ENCODE data around the gene EBLN2.

Gene EBLN2

GRCh38 chr3:73101881-73102280 lies 40.4 kb downstream of the EBLN2 start:
- DNase-seq, result no peak
- Histone ChIP-seq H3K36me3 (no peaks in the 10 kb centered on the region), H3K4me1 (no peaks in the 10 kb centered on the region), H3K4me3 (ENCODE audit: low read depth, low read length) (no peak overlapping the region), H3K27me3 (no peaks in the 10 kb centered on the region), H3K9me3 (no peaks in the 10 kb centered on the region)
- TF ChIP-seq, protein P1, sequence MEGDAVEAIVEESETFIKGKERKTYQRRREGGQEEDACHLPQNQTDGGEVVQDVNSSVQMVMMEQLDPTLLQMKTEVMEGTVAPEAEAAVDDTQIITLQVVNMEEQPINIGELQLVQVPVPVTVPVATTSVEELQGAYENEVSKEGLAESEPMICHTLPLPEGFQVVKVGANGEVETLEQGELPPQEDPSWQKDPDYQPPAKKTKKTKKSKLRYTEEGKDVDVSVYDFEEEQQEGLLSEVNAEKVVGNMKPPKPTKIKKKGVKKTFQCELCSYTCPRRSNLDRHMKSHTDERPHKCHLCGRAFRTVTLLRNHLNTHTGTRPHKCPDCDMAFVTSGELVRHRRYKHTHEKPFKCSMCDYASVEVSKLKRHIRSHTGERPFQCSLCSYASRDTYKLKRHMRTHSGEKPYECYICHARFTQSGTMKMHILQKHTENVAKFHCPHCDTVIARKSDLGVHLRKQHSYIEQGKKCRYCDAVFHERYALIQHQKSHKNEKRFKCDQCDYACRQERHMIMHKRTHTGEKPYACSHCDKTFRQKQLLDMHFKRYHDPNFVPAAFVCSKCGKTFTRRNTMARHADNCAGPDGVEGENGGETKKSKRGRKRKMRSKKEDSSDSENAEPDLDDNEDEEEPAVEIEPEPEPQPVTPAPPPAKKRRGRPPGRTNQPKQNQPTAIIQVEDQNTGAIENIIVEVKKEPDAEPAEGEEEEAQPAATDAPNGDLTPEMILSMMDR (IDR thresholded peaks at IDR 0.05; ENCODE audit: low read depth, low read length), result no peak

DNA sequence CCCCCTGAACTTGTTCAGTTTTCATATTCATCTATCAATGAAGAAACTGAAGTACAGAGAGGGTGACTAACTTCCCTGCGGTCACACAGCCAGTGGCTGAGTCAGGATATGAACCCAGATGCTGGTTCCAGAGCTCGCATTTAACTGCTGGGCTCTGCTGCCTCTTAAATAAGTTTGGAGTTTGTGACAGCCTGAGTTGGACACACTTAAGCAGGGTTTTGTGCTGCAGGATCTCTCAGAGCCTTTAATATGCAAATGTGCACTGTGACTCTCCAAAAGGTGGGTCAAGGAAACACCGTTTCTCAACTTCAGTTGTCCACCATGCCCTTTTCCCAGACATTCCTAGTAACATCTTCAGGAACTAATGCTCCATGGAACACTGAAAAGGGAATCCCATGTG lies 45.8 kb downstream of the EBLN2 start:
- H3K36me3 ChIP-seq, result no peaks in the 10 kb centered on the region
- no peak for DNase-seq
- TF ChIP-seq, protein P1 (IDR thresholded peaks at IDR 0.05; ENCODE audit: low read depth, low read length), result no peak
- H3K4me1 ChIP-seq, result no peaks in the 10 kb centered on the region
- no peak overlapping the region for H3K4me3 ChIP-seq (ENCODE audit: low read depth, low read length)
- H3K27me3 ChIP-seq, result no peaks in the 10 kb centered on the region
- no peaks in the 10 kb centered on the region; the same call in 1 of the 2 replicates for H3K9me3 ChIP-seq

DNA sequence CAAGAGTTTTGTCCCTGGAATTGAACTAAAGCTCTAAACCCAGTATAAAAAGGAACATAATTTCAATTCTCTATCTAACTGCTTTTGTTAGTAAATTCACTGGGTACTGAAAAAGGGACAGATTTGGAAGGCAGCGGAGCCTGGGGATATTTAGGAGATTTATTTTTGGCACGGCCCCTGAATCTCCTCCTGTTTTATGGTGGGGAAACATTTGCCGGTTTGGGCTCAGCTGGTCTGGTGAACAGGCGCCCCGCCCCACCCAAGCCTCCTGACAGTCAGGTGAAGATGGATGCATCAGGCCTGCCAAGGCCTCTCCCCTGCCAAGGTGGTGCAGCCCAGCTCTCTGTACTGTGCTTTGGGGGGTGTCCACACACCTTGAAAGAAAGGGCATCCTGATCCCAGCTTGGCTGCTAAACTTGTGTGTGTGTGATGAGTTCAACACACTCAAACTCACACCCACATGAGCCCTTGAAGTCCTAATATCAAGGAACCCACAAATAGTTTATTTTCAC lies 46.3 kb downstream of the EBLN2 start:
- no peak overlapping the region for H3K4me3 ChIP-seq (ENCODE audit: low read depth, low read length)
- no peaks in the 10 kb centered on the region; the same call in 1 of the 2 replicates for H3K9me3 ChIP-seq
- DNase-seq, result no peak
- TF ChIP-seq, protein P1 (IDR thresholded peaks at IDR 0.05; ENCODE audit: low read depth, low read length), result no peak
- no peaks in the 10 kb centered on the region for H3K4me1 ChIP-seq
- H3K36me3 ChIP-seq, result no peaks in the 10 kb centered on the region
- H3K27me3 ChIP-seq, result no peaks in the 10 kb centered on the region

- no peak for DNase-seq
- no peak overlapping the region for H3K4me3 ChIP-seq (ENCODE audit: low read depth, low read length)
- TF ChIP-seq, protein P1 (IDR thresholded peaks at IDR 0.05; ENCODE audit: low read depth, low read length), result no peak
- H3K27me3 ChIP-seq, result no peaks in the 10 kb centered on the region
- no peaks in the 10 kb centered on the region for H3K36me3 ChIP-seq
- H3K9me3 ChIP-seq, result no peaks in the 10 kb centered on the region; the same call in 1 of the 2 replicates
- H3K4me1 ChIP-seq, result no peaks in the 10 kb centered on the region
Observed at GRCh38 chr3:73108750-73109149, 47.3 kb downstream of the EBLN2 start.

DNA sequence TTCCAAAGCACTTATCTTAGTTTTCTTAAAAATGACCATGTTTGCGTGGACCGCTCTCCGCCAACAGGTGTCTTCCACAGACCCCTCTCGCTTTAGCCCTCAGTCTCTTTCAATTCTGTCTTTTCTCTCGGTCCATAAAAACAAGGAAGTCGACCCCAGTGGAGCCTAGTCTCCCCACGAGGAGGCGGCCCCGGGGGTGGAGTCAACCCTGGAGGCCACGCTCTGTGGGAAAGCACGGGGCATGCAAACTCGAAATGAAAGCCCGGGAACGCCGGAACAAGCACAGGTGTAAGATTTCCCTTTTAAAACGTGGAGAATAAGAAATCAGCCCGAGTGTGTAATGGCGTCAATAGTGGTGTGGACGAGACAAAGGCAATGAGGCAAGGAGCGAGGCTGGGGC lies 49.1 kb downstream of the EBLN2 start:
- Histone ChIP-seq H3K9me3 (no peaks in the 10 kb centered on the region; the same call in 1 of the 2 replicates), H3K4me3 (ENCODE audit: low read depth, low read length) (no peak overlapping the region), H3K4me1 (no peaks in the 10 kb centered on the region), H3K36me3 (no peaks in the 10 kb centered on the region), H3K27me3 (no peaks in the 10 kb centered on the region)
- DNase-seq, result no peak
- TF ChIP-seq, protein P1 (IDR thresholded peaks at IDR 0.05; ENCODE audit: low read depth, low read length), result no peak
